HEK293 (cell line): ENCODE measurements around the gene MRTFB.
A peak's percentile ranks its signal among the peaks of the same experiment; 100 is the strongest.
"Not testable (repeated sequence)": the region's sequence is repeated elsewhere in the genome, so short reads cannot be mapped to it uniquely, and the experiment has no call there.

Source experiments
- CTCF ChIA-PET: fragments of 350-600 bp; formaldehyde crosslinking; extraction: SDS; loops from one replicate; lab custom pipeline; 2021; ENCODE audit warnings: antibody characterized with exemption; lab: Yijun Ruan, JAX
- POLR2A ChIA-PET: fragments of 300-600 bp; formaldehyde crosslinking; extraction: SDS; loops from one replicate; lab custom pipeline; 2020; ENCODE audit warnings: antibody characterized with exemption, inconsistent platforms; lab: Yijun Ruan, JAX
- H3K27ac ChIP-seq: fragments of 200-500 bp; sonication (Bioruptor generic); 2 replicates; pipeline ENCODE4 v1.5.1; 2014; ENCODE audit warnings: low read depth, low read length, control low read depth, inconsistent platforms; ENCODE audit errors: extremely low read depth
- H3K36me3 ChIP-seq, 2 experiments: fragments of 200-500 bp in 1 of 2; sonication (Bioruptor generic) in 1 of 2; 1 replicate in 1 of 2; 2 replicates in 1 of 2; pipeline ENCODE4 v1.5.1; 2014 to 2017; ENCODE audit warnings: inconsistent platforms in 2 of 2, low read length in 2 of 2; ENCODE audit not compliant: control insufficient read depth in 2 of 2, insufficient read depth in 1 of 2
- H3K4me1 ChIP-seq: fragments of 200-500 bp; sonication (Bioruptor generic); 2 replicates; pipeline ENCODE4 v1.5.1; 2014; ENCODE audit warnings: mild to moderate bottlenecking, low read length, inconsistent platforms; ENCODE audit not compliant: control insufficient read depth, insufficient read depth
- H3K4me3 ChIP-seq: 2 replicates; pipeline ENCODE4 v1.5.1; 2011; ENCODE audit warnings: low read depth, mild to moderate bottlenecking, control low read depth, low read length, moderate library complexity
- H3K9me3 ChIP-seq: fragments of 200-500 bp; sonication (Bioruptor generic); 2 replicates; pipeline ENCODE4 v1.5.1; 2014; ENCODE audit warnings: low read depth, low read length, inconsistent platforms; ENCODE audit not compliant: control insufficient read depth, insufficient read depth
- GLI4 ChIP-seq: fragments of 450-650 bp; formaldehyde crosslinking; IDR thresholded peaks from 2 replicates; pipeline ENCODE4 v1.5.1; 2016; ENCODE audit warnings: missing biosample characterization, missing genetic modification characterization
- MZF1 ChIP-seq: fragments of 450-650 bp; formaldehyde crosslinking; IDR thresholded peaks from 2 replicates; pipeline ENCODE4 v1.5.1; 2017; ENCODE audit warnings: missing biosample characterization, missing genetic modification characterization, borderline replicate concordance
- SALL2 ChIP-seq: fragments of 450-650 bp; formaldehyde crosslinking; IDR thresholded peaks from 2 replicates; pipeline ENCODE4 v1.5.0; 2017; ENCODE audit warnings: missing biosample characterization, mild to moderate bottlenecking, missing genetic modification characterization, borderline replicate concordance
- SP7 ChIP-seq: fragments of 450-650 bp; formaldehyde crosslinking; IDR thresholded peaks from 2 replicates; pipeline ENCODE4 v1.5.1; 2016; ENCODE audit warnings: missing biosample characterization, missing genetic modification characterization
- TRIM28 ChIP-seq: IDR thresholded peaks from 2 replicates; pipeline ENCODE4 v1.6.1; 2011; ENCODE audit warnings: low read length, control low read depth, borderline replicate concordance
- ZFP3 ChIP-seq: fragments of 450-650 bp; formaldehyde crosslinking; IDR thresholded peaks from 2 replicates; pipeline ENCODE4 v1.5.1; 2016; ENCODE audit warnings: low read depth, missing biosample characterization, missing genetic modification characterization
- ZNF140 ChIP-seq: fragments of 450-650 bp; formaldehyde crosslinking; IDR thresholded peaks from 2 replicates; pipeline ENCODE4 v1.5.1; 2016; ENCODE audit warnings: missing biosample characterization, missing genetic modification characterization
- ZNF214 ChIP-seq: fragments of 450-650 bp; formaldehyde crosslinking; IDR thresholded peaks from 2 replicates; pipeline ENCODE4 v1.5.1; 2017; ENCODE audit warnings: missing biosample characterization, mild to moderate bottlenecking, missing genetic modification characterization, borderline replicate concordance
- ZNF24 ChIP-seq: fragments of 450-650 bp; formaldehyde crosslinking; IDR thresholded peaks from 2 replicates; pipeline ENCODE4 v1.5.1; 2016; ENCODE audit warnings: missing biosample characterization, missing genetic modification characterization
- ZNF341 ChIP-seq: fragments of 450-650 bp; formaldehyde crosslinking; IDR thresholded peaks from 2 replicates; pipeline ENCODE4; 2016; ENCODE audit warnings: low read depth, missing biosample characterization, missing genetic modification characterization
- ZNF350 ChIP-seq: fragments of 450-650 bp; formaldehyde crosslinking; IDR thresholded peaks from 2 replicates; pipeline ENCODE4 v1.5.0; 2017; ENCODE audit warnings: missing biosample characterization, mild to moderate bottlenecking, missing genetic modification characterization
- ZNF394 ChIP-seq: fragments of 450-650 bp; formaldehyde crosslinking; IDR thresholded peaks from 2 replicates; pipeline ENCODE4 v1.5.1; 2016; ENCODE audit warnings: missing biosample characterization, missing genetic modification characterization, mild to moderate bottlenecking, moderate library complexity, borderline replicate concordance
- ZNF473 ChIP-seq: fragments of 450-650 bp; formaldehyde crosslinking; IDR thresholded peaks from 2 replicates; pipeline ENCODE4 v1.5.1; 2017; ENCODE audit warnings: missing biosample characterization, missing genetic modification characterization
- ZNF488 ChIP-seq: fragments of 450-650 bp; formaldehyde crosslinking; IDR thresholded peaks from 2 replicates; pipeline ENCODE4 v1.5.1; 2016; ENCODE audit warnings: missing biosample characterization, missing genetic modification characterization
- ZNF501 ChIP-seq: fragments of 450-650 bp; formaldehyde crosslinking; IDR thresholded peaks from 2 replicates; pipeline ENCODE4 v1.5.1; 2016; ENCODE audit warnings: missing biosample characterization, missing genetic modification characterization
- ZNF529 ChIP-seq: fragments of 450-650 bp; formaldehyde crosslinking; IDR thresholded peaks from 2 replicates; pipeline ENCODE4 v1.5.1; 2017; ENCODE audit warnings: missing genetic modification characterization, missing biosample characterization; ENCODE audit not compliant: insufficient replicate concordance
- ZNF571 ChIP-seq: fragments of 450-650 bp; formaldehyde crosslinking; IDR thresholded peaks from 2 replicates; pipeline ENCODE4 v1.5.0; 2017; ENCODE audit warnings: missing biosample characterization, missing genetic modification characterization
- ZNF629 ChIP-seq: fragments of 450-650 bp; formaldehyde crosslinking; IDR thresholded peaks from 2 replicates; pipeline ENCODE4 v1.5.1; 2017; ENCODE audit warnings: missing biosample characterization, missing genetic modification characterization
- ZNF704 ChIP-seq: fragments of 450-650 bp; formaldehyde crosslinking; IDR thresholded peaks from 2 replicates; pipeline ENCODE4 v1.5.1; 2016; ENCODE audit warnings: missing biosample characterization, missing genetic modification characterization
- ZNF843 ChIP-seq: fragments of 450-650 bp; formaldehyde crosslinking; IDR thresholded peaks from 2 replicates; pipeline ENCODE4 v1.5.1; 2016; ENCODE audit warnings: missing biosample characterization, missing genetic modification characterization
- ZSCAN16 ChIP-seq: fragments of 450-650 bp; formaldehyde crosslinking; IDR thresholded peaks from 2 replicates; pipeline ENCODE4 v1.5.1; 2016; ENCODE audit warnings: missing biosample characterization, missing genetic modification characterization
- TF ChIP-seq, protein P1 (sequence below): fragments of 450-650 bp; formaldehyde crosslinking; IDR thresholded peaks from 2 replicates; pipeline ENCODE4 v1.5.1; 2016; ENCODE audit warnings: missing biosample characterization, missing genetic modification characterization
- TF ChIP-seq, protein P2 (sequence below): fragments of 450-650 bp; formaldehyde crosslinking; IDR thresholded peaks from 2 replicates; pipeline ENCODE4 v1.5.1; 2016; ENCODE audit warnings: missing biosample characterization, missing genetic modification characterization
- TF ChIP-seq, protein P3 (sequence below): fragments of 450-650 bp; formaldehyde crosslinking; IDR thresholded peaks from 2 replicates; pipeline ENCODE4 v1.5.1; 2016; ENCODE audit warnings: missing biosample characterization, missing genetic modification characterization
- TF ChIP-seq, protein P4 (sequence below): fragments of 450-650 bp; formaldehyde crosslinking; IDR thresholded peaks from 2 replicates; pipeline ENCODE4 v1.5.1; 2016; ENCODE audit warnings: missing biosample characterization, missing genetic modification characterization

The MRTFB gene

DNA sequence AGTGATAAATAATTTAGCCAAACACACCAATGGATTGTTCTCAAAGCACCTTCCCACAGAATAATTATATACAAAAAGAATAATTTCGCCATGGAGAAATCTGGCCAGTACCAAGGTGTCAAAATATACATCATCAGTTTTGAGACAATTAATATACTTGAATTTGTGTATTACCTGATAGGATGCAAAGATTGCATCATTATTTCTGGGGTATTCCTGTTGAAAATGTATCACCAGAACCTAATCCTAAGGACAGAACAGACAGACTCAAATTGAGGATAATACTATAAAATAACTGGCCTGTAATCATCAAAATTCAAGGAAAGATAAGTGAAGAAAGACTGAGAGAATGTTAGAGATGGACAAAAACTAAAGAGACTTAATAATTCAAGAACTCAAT, 111.9 kb downstream of the MRTFB start (continued):
- TF ChIP-seq ZNF704 (tag by site-specific recombination): no peak
- TF ChIP-seq SALL2: no peak
- TF ChIP-seq ZNF571 (tag by site-specific recombination): no peak
- TF ChIP-seq ZNF473: no peak
- TF ChIP-seq ZNF214 (tag by site-specific recombination): no peak
- TF ChIP-seq ZNF394 (tag by site-specific recombination): no peak
- no peak for TF ChIP-seq ZNF24 (tag by site-specific recombination)
- TF ChIP-seq MZF1: no peak
- no peak for TF ChIP-seq ZFP3 (tag by site-specific recombination)
- no peak for TF ChIP-seq ZNF350 (tag by site-specific recombination)
- TF ChIP-seq, protein P1, sequence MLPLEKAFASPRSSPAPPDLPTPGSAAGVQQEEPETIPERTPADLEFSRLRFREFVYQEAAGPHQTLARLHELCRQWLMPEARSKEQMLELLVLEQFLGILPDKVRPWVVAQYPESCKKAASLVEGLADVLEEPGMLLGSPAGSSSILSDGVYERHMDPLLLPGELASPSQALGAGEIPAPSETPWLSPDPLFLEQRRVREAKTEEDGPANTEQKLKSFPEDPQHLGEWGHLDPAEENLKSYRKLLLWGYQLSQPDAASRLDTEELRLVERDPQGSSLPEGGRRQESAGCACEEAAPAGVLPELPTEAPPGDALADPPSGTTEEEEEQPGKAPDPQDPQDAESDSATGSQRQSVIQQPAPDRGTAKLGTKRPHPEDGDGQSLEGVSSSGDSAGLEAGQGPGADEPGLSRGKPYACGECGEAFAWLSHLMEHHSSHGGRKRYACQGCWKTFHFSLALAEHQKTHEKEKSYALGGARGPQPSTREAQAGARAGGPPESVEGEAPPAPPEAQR (tag by site-specific recombination): no peak
- TF ChIP-seq, protein P2, sequence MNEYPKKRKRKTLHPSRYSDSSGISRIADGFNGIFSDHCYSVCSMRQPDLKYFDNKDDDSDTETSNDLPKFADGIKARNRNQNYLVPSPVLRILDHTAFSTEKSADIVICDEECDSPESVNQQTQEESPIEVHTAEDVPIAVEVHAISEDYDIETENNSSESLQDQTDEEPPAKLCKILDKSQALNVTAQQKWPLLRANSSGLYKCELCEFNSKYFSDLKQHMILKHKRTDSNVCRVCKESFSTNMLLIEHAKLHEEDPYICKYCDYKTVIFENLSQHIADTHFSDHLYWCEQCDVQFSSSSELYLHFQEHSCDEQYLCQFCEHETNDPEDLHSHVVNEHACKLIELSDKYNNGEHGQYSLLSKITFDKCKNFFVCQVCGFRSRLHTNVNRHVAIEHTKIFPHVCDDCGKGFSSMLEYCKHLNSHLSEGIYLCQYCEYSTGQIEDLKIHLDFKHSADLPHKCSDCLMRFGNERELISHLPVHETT (tag by site-specific recombination): no peak
- TF ChIP-seq ZNF529 (tag by site-specific recombination): no peak
- TF ChIP-seq ZNF501 (tag by site-specific recombination): no peak

DNA sequence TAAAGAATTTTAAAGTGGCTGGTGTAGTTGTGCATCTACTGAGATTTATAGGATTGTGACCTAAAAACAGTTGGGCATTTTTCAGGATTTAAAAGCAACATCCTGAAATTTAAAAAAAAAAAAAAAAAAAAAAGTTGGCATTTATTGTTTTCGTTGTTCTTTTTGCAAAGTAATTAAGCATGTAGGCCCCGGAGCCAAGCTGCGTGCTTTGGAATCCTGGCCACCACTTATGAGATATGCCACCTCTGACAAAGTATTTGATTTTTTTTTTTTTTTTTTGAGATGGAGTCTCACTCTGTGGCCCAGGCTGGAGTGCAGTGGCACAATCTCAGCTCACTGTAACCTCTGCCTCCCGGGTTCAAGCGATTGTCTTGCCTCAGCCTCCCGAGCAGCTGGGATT, 112.8 kb downstream of the MRTFB start:
- H3K4me3 ChIP-seq, POLR2A ChIA-PET, H3K27ac ChIP-seq, H3K9me3 ChIP-seq, H3K36me3 ChIP-seq: not testable (repeated sequence)
- peaks cover 21% of the 10 kb centered on the region for H3K4me1 ChIP-seq
- CTCF ChIA-PET: interaction anchor here (0.5 to 0.8 kb wide), 3 partner anchors 19 to 142 kb away, joined by 3 read pairs; no protein-coding TSS in a partner anchor
- TF ChIP-seq, protein P3, sequence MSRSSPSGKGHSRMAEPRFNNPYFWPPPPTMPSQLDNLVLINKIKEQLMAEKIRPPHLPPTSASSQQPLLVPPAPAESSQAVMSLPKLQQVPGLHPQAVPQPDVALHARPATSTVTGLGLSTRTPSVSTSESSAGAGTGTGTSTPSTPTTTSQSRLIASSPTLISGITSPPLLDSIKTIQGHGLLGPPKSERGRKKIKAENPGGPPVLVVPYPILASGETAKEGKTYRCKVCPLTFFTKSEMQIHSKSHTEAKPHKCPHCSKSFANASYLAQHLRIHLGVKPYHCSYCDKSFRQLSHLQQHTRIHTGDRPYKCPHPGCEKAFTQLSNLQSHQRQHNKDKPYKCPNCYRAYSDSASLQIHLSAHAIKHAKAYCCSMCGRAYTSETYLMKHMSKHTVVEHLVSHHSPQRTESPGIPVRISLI (tag by site-specific recombination): peak; percentile 62

GRCh38 chr16:14186007-14186794, 115.1 kb downstream of the MRTFB start:
- CTCF ChIA-PET: interaction anchor here (0.6 to 2.2 kb wide), 11 partner anchors 9 to 1111 kb away, joined by 3 to 9 read pairs (median 4); no protein-coding TSS in a partner anchor
- H3K4me3 ChIP-seq: peak overlapping the region; percentile 24
- peak overlapping the region; percentile 34 for H3K27ac ChIP-seq
- no peaks in the 10 kb centered on the region for H3K36me3 ChIP-seq
- H3K9me3 ChIP-seq: no peaks in the 10 kb centered on the region
- peaks cover 15% of the 10 kb centered on the region for H3K4me1 ChIP-seq
- POLR2A ChIA-PET: interaction anchor here (0.6 to 1.0 kb wide), 2 partner anchors 14 to 250 kb away, joined by 3 read pairs; no protein-coding TSS in a partner anchor
- TF ChIP-seq ZNF140 (no peak), GLI4 (tag by site-specific recombination) (no peak), ZSCAN16 (tag by site-specific recombination) (no peak), TRIM28 (peak; percentile 68; the same call in 1 of the 2 replicates), ZNF341 (tag by site-specific recombination) (peak; percentile 87), ZNF488 (tag by site-specific recombination) (peak; percentile 36; the same call in 1 of the 2 replicates), ZNF629 (peak; percentile 46; the same call in 1 of the 2 replicates), ZNF843 (tag by site-specific recombination) (peak; percentile 86), SP7 (tag by site-specific recombination) (peak; percentile 74), MZF1 (peak; percentile 15; the same call in 1 of the 2 replicates)
- TF ChIP-seq, protein P4, sequence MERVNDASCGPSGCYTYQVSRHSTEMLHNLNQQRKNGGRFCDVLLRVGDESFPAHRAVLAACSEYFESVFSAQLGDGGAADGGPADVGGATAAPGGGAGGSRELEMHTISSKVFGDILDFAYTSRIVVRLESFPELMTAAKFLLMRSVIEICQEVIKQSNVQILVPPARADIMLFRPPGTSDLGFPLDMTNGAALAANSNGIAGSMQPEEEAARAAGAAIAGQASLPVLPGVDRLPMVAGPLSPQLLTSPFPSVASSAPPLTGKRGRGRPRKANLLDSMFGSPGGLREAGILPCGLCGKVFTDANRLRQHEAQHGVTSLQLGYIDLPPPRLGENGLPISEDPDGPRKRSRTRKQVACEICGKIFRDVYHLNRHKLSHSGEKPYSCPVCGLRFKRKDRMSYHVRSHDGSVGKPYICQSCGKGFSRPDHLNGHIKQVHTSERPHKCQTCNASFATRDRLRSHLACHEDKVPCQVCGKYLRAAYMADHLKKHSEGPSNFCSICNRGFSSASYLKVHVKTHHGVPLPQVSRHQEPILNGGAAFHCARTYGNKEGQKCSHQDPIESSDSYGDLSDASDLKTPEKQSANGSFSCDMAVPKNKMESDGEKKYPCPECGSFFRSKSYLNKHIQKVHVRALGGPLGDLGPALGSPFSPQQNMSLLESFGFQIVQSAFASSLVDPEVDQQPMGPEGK: peak; percentile 44; the same call in 1 of the 2 replicates
